Astrocyte of the hippocampus (primary cell): ENCODE measurements around the gene ELK3.

Experiments
- DNase-seq: peaks from one replicate; pipeline ENCODE4 v3.0.0; 2011; ENCODE audit warnings: low read depth, low spot score

ELK3 gene

DNA sequence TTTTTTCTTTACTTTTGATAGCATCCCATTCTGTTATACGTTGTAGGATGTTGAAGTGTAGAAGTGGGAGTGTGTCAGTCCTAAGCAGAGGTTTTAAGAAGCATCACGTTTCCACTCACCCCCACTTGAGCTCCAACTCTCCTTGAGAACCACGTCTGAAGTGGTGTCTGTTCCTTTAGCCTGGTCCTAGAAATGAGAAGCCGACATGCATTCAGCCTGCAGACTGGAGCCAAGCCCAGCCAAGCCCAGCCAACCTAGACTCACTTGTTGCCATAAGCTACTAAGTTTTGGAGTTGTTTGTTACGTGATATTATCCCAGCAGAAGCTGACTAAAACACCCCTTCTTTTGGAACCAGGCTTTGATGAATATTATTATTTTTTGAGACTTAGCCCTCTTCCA is 4.4 kb upstream of the ELK3 start:
- no peak for DNase-seq

GRCh38 chr12:96190413-96191108 is 3.6 kb upstream of the ELK3 start:
- DNase-seq: peak; percentile 59

GRCh38 chr12:96192926-96193573 is 1.1 kb upstream of the ELK3 start:
- no peak for DNase-seq

GRCh38 chr12:96194576-96194889 is 358 bp downstream of the ELK3 start:
- no peak for DNase-seq

- peak; percentile 89 for DNase-seq
Measured at GRCh38 chr12:96194971-96195844, 1.0 kb downstream of the ELK3 start.

DNA sequence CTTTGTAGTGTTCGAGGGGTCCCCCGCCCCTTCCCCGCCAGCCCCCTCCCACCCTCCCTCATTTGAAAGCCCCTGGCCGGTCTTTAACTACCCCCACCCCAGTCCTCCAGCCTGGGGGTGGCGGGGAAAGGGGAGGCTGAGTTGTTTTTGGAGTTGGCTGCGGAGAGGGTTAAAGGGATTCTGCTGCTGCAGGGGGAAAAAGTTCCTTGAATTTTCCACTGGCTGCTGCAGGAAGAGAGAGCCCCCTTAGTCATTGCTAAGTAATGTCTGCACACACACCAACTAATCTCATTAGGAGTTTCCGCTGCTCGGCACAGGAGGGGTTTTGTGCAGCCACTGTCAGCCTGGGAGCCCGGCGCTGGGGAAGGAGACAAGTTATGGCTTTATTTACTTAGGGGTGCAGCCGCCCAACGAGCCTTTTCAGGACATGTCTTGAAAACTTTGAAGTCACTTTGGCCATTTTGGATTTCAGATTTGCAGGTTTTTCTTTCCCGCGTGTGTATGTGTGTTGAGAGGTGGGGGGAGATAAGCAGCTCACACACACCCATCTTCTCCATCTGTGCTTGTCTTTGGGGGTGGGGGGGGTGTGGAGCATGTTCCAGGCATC is 1.8 kb downstream of the ELK3 start:
- peak; percentile 86 for DNase-seq

GRCh38 chr12:96196781-96197180 is 2.6 kb downstream of the ELK3 start:
- DNase-seq: peak; percentile 41

- peak; percentile 86 for DNase-seq
Measured at GRCh38 chr12:96197503-96198272, 3.5 kb downstream of the ELK3 start.

DNA sequence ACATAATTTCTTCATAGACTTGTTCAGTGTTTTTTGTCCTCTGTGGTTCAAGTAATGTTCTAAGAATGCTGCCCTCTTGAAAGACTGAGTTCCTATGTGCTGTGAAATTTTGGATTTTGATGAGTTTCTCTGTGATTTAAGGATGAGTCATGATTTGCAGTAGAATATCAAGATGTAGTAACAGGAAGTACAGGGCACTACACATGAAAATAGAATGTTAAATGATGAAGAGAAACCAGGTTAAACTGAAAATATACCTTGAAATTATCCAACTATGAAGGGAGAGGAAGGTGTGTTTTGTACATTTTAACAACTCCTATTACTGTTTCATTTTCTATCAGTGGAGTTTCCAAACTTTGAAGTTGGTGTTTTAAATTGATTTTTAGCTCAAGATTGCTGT is 4.8 kb downstream of the ELK3 start:
- DNase-seq: peak; percentile 79

- DNase-seq: no peak
Measured at GRCh38 chr12:96199464-96199863, 5.3 kb downstream of the ELK3 start.

GRCh38 chr12:96201272-96202227 is 7.4 kb downstream of the ELK3 start:
- DNase-seq: no peak

DNA sequence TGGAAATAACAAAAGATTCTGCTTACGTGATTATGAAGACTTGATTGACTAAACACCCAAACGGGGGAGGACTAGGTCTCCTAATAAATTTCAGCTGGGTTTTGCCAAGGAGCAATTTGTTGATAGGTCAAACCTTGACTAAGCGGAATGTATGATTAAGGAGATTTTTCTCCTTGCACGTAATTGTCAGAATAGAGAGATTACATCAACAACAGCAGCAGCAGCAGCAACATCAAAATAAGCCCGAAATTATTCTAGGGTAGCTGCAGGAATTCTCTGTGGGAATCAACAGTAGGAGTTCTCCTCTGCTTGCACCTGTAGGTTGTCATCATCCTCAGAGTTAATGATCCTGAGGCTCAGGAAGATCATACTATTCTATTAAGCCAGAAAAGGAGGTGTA is 10.2 kb downstream of the ELK3 start:
- DNase-seq: no peak

- no peak for DNase-seq
Measured at GRCh38 chr12:96205908-96206307, 11.7 kb downstream of the ELK3 start.

GRCh38 chr12:96206936-96207662 is 12.9 kb downstream of the ELK3 start:
- DNase-seq: no peak

GRCh38 chr12:96208346-96208745 is 14.2 kb downstream of the ELK3 start:
- DNase-seq: peak; percentile 55

- DNase-seq: no peak
Measured at GRCh38 chr12:96208801-96209549, 14.8 kb downstream of the ELK3 start.

DNA sequence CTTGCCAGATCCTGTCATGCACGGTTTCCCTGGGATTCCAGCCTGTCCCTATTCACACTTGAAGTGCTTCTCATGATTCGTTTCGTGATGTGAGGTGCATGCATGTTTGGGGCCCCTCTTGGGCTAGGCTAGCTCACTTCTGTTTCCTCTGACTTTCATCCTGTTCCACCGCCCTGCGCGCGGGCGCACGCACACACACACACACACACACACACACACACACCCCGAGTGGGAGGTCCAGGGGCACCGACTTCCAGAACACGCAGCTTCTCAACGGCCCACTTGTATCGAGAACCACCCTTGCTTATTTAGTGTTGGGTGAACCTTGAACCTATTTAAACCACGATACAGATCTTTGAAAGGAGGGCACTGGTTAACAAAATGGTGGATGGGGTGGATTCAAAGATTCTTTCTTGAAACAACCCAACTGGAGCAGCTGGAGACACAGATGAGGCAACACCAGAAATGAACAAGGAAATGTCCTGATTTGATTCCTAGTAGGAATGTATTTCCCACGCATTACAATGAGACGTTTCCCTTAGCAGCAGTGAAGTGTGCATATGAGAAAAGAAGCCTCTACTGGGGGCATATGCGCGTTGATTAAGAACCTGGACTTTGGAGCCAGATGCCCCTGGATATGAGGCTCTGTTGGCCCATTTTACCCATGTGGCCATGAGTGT is 16.3 kb downstream of the ELK3 start:
- DNase-seq: no peak

DNA sequence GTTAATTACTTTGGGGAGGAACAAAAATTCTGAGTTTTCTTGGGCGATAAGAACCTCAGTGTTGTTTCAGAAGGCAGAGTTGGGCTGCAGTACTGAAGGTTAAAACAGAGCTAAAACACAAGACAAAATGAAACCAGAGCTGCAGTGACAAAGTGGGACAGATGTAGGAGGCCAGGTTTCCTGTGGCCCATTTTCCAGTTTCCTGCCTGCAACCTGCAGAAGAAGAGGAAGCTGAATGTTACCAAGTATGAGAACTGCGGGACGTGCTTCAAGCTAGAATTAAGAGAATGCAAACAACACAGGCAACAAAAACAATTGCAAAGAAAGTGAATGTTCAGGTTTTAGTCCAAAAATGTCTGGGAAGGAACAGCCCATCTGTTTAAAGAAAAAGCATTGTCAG is 17.8 kb downstream of the ELK3 start:
- no peak for DNase-seq
